ENCODE results near the gene ZNF782.

The ZNF782 gene

GRCh38 chr9:96875461-96876142 is 21.3 kb upstream of the ZNF782 start:
- H2AFZ ChIP-seq (ENCODE audit: low read depth, low read length), result peak overlapping the region; percentile 96
- no peak overlapping the region for H3K27ac ChIP-seq (ENCODE audit: low read length)
- peak overlapping the region; percentile 79 for H3K4me2 ChIP-seq (ENCODE audit: low read length)

GRCh38 chr9:96874947-96875460 is 20.7 kb upstream of the ZNF782 start:
- Histone ChIP-seq H3K27ac (ENCODE audit: low read length) (no peak overlapping the region), H3K79me2 (ENCODE audit: low read length) (no peaks in the 10 kb centered on the region), H4K20me1 (ENCODE audit: insufficient read depth, low read length) (no peaks in the 10 kb centered on the region), H3K36me3 (replicated peaks; ENCODE audit: low read depth, low read length) (no peaks in the 10 kb centered on the region), H3K4me2 (ENCODE audit: low read length) (peak overlapping the region; percentile 79), H3K9ac (ENCODE audit: low read length) (peak overlapping the region; percentile 59), H3K4me3 (ENCODE audit: low read length) (peak overlapping the region; percentile 80), H2AFZ (ENCODE audit: low read depth, low read length) (peak overlapping the region; percentile 96), H3K4me1 (ENCODE audit: low read length) (peaks cover 19% of the 10 kb centered on the region), H3K27me3 (ENCODE audit: low read depth, low read length) (no peaks in the 10 kb centered on the region), H3K9me3 (ENCODE audit: insufficient read depth, low read length) (no peaks in the 10 kb centered on the region)
- TF ChIP-seq EZH2phosphoT487 (IDR thresholded peaks at IDR 0.05; ENCODE audit: low read depth), result no peak
- TF ChIP-seq, protein P1, sequence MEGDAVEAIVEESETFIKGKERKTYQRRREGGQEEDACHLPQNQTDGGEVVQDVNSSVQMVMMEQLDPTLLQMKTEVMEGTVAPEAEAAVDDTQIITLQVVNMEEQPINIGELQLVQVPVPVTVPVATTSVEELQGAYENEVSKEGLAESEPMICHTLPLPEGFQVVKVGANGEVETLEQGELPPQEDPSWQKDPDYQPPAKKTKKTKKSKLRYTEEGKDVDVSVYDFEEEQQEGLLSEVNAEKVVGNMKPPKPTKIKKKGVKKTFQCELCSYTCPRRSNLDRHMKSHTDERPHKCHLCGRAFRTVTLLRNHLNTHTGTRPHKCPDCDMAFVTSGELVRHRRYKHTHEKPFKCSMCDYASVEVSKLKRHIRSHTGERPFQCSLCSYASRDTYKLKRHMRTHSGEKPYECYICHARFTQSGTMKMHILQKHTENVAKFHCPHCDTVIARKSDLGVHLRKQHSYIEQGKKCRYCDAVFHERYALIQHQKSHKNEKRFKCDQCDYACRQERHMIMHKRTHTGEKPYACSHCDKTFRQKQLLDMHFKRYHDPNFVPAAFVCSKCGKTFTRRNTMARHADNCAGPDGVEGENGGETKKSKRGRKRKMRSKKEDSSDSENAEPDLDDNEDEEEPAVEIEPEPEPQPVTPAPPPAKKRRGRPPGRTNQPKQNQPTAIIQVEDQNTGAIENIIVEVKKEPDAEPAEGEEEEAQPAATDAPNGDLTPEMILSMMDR (IDR thresholded peaks at IDR 0.05; ENCODE audit: low read depth, low read length), result no peak

More at GRCh38 chr9:96875461-96876142, 21.3 kb upstream of the ZNF782 start:
- Histone ChIP-seq H3K9ac (ENCODE audit: low read length) (peak overlapping the region; percentile 59), H3K27me3 (ENCODE audit: low read depth, low read length) (no peaks in the 10 kb centered on the region), H3K79me2 (ENCODE audit: low read length) (no peaks in the 10 kb centered on the region), H3K9me3 (ENCODE audit: insufficient read depth, low read length) (no peaks in the 10 kb centered on the region), H3K4me1 (ENCODE audit: low read length) (peaks cover 19% of the 10 kb centered on the region), H3K4me3 (ENCODE audit: low read length) (peak overlapping the region; percentile 80), H3K36me3 (replicated peaks; ENCODE audit: low read depth, low read length) (no peaks in the 10 kb centered on the region), H4K20me1 (ENCODE audit: insufficient read depth, low read length) (no peaks in the 10 kb centered on the region)
- TF ChIP-seq, protein P1 (IDR thresholded peaks at IDR 0.05; ENCODE audit: low read depth, low read length), result peak; percentile 52
- no peak for TF ChIP-seq EZH2phosphoT487 (IDR thresholded peaks at IDR 0.05; ENCODE audit: low read depth)

- H3K4me2 ChIP-seq (ENCODE audit: low read length), result peak overlapping the region; percentile 23
- TF ChIP-seq, protein P1 (IDR thresholded peaks at IDR 0.05; ENCODE audit: low read depth, low read length), result no peak
- TF ChIP-seq EZH2phosphoT487 (IDR thresholded peaks at IDR 0.05; ENCODE audit: low read depth), result no peak
- H3K79me2 ChIP-seq (ENCODE audit: low read length), result no peaks in the 10 kb centered on the region
- no peaks in the 10 kb centered on the region for H3K27me3 ChIP-seq (ENCODE audit: low read depth, low read length)
- no peaks in the 10 kb centered on the region for H3K36me3 ChIP-seq (replicated peaks; ENCODE audit: low read depth, low read length)
- H3K4me3 ChIP-seq (ENCODE audit: low read length), result no peak overlapping the region
- no peaks in the 10 kb centered on the region for H3K9me3 ChIP-seq (ENCODE audit: insufficient read depth, low read length)
- H3K4me1 ChIP-seq (ENCODE audit: low read length), result peaks cover 19% of the 10 kb centered on the region
- no peak overlapping the region for H3K9ac ChIP-seq (ENCODE audit: low read length)
- H4K20me1 ChIP-seq (ENCODE audit: insufficient read depth, low read length), result no peaks in the 10 kb centered on the region
- no peak overlapping the region for H3K27ac ChIP-seq (ENCODE audit: low read length)
- no peak overlapping the region for H2AFZ ChIP-seq (ENCODE audit: low read depth, low read length)
Observed at GRCh38 chr9:96874201-96874785, 20.0 kb upstream of the ZNF782 start.

GRCh38 chr9:96871176-96871575 is 16.9 kb upstream of the ZNF782 start:
- H3K4me1 ChIP-seq (ENCODE audit: low read length), result peaks cover 15% of the 10 kb centered on the region
- TF ChIP-seq EZH2phosphoT487 (IDR thresholded peaks at IDR 0.05; ENCODE audit: low read depth), result no peak
- TF ChIP-seq, protein P1 (IDR thresholded peaks at IDR 0.05; ENCODE audit: low read depth, low read length), result no peak
- H3K79me2 ChIP-seq (ENCODE audit: low read length), result no peaks in the 10 kb centered on the region
- no peak overlapping the region for H3K4me2 ChIP-seq (ENCODE audit: low read length)
- H3K27ac ChIP-seq (ENCODE audit: low read length), result no peak overlapping the region
- no peak overlapping the region for H3K9ac ChIP-seq (ENCODE audit: low read length)
- H3K36me3 ChIP-seq (replicated peaks; ENCODE audit: low read depth, low read length), result no peaks in the 10 kb centered on the region
- no peak overlapping the region for H2AFZ ChIP-seq (ENCODE audit: low read depth, low read length)
- peaks cover 2% of the 10 kb centered on the region; the same call in 1 of the 2 replicates for H3K27me3 ChIP-seq (ENCODE audit: low read depth, low read length)
- no peak overlapping the region for H3K4me3 ChIP-seq (ENCODE audit: low read length)
- no peaks in the 10 kb centered on the region for H3K9me3 ChIP-seq (ENCODE audit: insufficient read depth, low read length)
- no peaks in the 10 kb centered on the region for H4K20me1 ChIP-seq (ENCODE audit: insufficient read depth, low read length)

Data from OCI-LY3 (cell line).